NT2/D1 (cell line): ENCODE measurements around the gene BTBD18.

Source experiments
- YY1 ChIP-seq: IDR thresholded peaks from 2 replicates; pipeline ENCODE4 v1.6.1; 2011; ENCODE audit not compliant: insufficient read length, insufficient read depth
- ZNF274 ChIP-seq: IDR thresholded peaks from 2 replicates; pipeline ENCODE4 v1.6.1; 2011; ENCODE audit warnings: mild to moderate bottlenecking, low read depth, low read length

GRCh38 chr11:57787920-57788702 lies 36.5 kb upstream of the BTBD18 start:
- TF ChIP-seq ZNF274 = no peak
- TF ChIP-seq YY1 = no peak
